GM20431 (cell line): Measurements from ENCODE around the gene LRRC47.
"Not testable (repeated sequence)": the region's sequence is repeated elsewhere in the genome, so short reads cannot be mapped to it uniquely, and the experiment has no call there.

Experiments used
- in situ Hi-C: fragments of 300-500 bp; cut with MseI, MboI; formaldehyde crosslinking; loops from one replicate; pipeline ENCODE4 v1.15.0; 2020; ENCODE audit warnings: low sequenced_read_pairs; ENCODE audit not compliant: unreplicated experiment

LRRC47 gene

GRCh38 chr1:3816331-3817137 is 20.2 kb upstream of the LRRC47 start:
- in situ Hi-C loops: no loop called here

DNA sequence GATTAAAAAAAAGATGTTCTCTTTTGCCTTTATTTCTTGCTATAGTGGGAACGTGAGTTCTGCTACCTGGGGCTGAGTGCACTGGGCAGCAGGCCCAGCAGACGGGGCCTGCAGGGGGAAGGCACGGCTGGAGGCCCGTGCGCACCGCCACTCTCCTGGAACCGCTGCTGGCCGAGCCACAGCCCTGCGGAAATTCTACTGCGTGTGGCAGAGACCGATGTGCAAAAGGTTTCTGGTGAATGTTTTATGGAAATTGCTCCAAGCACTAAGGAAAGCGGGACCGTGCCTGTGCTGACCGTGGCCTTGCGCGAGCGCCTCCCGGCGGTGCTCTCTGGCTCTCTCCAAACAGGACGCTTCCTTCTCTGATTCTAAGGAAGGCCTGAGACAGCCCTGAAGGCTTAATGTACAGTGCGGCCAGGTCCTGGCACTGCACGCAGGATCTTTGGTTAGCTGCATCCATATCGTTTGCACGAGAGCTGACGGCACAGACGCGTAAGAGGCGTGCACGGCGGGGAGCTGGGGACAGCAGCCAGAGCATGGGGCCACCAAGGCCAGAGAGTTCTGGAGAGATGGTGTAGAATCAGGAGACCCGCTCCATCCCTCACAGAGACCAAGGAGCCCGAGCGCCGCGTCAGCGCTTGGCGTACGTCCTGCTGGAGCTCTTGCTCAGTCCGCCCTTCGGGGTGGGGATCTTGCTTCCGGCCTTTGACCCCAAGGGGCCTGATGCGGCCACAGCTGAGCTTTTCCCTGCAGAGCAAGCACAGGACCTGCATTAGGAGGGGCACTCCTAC is 18.7 kb upstream of the LRRC47 start:
- in situ Hi-C loops: no loop called here

DNA sequence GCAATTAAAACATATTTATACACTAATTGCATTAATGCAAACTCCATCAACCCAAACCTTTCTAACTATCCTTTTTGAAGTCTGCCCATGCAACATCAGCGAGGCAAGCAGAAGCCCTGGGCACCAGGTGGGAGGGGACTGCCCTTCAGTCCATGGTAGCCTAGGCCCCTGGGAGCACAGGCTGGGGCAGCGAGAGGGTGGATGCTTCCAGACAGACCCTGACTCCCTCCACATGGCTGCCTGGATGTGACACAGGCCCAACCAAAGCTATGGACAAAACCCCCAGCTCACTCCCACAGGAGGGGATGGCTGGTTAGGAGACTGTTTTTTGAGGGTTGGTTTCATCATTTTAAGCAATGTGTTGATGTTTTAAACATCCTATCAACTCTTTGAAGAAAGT is 17.8 kb upstream of the LRRC47 start:
- in situ Hi-C loops: no loop called here

DNA sequence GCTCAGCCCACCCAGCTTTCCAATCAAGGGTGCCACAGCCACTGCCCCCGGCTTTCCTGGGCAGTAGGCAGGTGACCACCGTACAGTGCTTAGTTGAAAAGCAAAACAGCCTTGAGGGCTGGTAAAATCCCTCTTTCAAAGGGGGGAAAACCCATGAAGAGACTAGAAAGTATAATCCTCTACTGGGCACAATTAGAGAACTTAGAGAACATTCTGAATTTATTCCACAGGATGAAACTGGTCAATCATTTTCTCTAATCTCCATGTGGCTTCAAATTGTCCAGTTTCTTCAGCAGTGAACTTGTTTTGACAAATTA is 15.3 kb upstream of the LRRC47 start:
- in situ Hi-C loops: no loop called here

- in situ Hi-C loops: not testable (repeated sequence)
These were observed 14.0 kb upstream of the LRRC47 start for GRCh38 chr1:3810149-3810761.

DNA sequence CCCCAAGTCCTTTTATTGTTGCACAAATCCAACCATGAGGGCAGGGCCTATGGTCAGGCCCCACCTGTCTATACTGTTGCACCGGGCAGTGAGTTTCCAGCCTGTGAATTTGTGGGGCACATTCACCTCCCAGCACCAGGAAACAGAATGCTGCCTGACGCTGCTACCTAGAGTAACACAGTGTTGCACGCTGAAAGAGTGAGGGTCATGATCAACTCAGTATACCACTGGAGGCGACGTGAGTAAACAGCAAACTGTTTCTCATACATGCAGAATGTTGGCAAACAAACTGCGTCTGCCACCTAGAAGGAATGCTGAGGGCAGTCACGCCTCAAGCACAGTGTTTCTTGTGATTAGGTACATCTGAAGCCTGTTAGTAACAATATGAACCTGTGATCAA is 13.4 kb upstream of the LRRC47 start:
- in situ Hi-C loops: no loop called here

DNA sequence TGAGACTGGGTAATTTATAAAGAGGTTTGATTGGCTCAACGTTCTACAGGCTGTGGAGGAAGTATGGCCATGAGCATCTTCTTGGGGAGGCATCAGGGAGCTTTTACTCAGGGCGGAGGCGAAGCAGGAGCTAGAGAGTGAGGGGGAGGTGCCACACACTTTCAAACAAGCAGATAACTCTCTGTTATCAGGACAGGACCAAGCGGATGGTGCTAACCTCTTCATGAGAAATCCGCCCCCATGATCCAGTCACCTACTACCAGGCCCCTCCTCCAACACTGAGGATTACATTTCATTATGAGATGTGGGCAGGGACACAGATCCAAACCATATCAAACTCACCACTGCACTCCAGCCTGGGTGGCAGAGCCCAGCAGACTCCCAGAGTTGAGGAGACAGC is 11.5 kb upstream of the LRRC47 start:
- in situ Hi-C loops: no loop called here

DNA sequence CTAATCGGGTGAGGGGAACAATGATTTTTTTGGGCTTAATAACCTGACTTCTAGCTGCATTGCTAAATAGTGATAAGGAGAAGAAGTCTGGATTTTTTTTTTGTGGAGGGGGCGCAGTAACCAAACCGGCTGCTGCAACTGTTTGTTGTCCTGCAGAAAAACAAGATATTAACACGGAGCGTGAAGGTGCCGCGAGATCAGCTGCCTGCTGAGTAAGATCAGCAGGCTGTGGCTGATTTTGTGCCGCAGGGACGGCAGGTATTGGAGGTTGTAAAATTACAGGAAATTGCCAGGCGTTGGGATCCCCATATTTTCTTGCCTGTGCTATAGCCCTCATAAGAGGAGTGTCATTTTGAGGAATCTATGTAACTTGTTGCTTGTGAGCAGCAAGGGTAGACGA is 8.7 kb upstream of the LRRC47 start:
- in situ Hi-C loops: no loop called here

- in situ Hi-C loops: not testable (repeated sequence)
These were observed 8.3 kb upstream of the LRRC47 start for GRCh38 chr1:3804627-3804944.

DNA sequence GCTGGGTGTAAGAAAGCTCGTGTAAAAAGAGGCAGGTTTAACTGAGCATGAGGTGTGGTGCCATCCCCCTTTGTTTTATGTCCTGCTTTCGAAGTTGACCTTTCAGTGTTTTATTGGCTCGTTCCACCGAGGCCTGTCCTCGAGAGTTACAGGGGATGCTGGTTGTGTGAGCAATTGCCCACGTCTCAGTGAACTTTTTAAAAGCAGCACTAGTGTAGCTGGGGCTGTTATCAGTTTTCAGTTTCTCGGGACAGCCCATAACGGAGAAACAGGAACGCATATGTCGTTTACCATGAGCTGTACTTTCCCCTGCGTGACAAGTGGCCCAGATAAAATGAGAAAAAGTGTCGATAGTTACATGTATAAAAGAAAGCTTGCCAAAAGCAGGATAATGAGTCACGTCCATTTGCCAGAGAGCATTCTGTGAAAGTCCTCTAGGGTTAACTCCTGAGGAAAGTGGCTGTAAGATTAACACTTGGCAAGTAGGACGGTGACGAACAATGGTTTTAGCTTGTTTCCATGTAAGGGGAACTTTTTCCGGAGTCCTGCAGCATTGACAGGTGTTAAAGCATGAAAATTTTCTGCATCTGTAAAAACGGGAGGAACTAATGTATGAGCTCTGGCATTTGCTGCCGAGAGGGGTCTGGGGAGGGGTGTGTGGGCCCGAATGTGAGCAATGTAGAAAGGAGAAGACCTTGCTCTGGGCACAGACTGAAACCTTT is 7.8 kb upstream of the LRRC47 start:
- in situ Hi-C loops: no loop called here

GRCh38 chr1:3800795-3801194 is 4.5 kb upstream of the LRRC47 start:
- in situ Hi-C loops: not testable (repeated sequence)

- in situ Hi-C loops: no loop called here
These were observed 3.8 kb upstream of the LRRC47 start for GRCh38 chr1:3799976-3800685.

DNA sequence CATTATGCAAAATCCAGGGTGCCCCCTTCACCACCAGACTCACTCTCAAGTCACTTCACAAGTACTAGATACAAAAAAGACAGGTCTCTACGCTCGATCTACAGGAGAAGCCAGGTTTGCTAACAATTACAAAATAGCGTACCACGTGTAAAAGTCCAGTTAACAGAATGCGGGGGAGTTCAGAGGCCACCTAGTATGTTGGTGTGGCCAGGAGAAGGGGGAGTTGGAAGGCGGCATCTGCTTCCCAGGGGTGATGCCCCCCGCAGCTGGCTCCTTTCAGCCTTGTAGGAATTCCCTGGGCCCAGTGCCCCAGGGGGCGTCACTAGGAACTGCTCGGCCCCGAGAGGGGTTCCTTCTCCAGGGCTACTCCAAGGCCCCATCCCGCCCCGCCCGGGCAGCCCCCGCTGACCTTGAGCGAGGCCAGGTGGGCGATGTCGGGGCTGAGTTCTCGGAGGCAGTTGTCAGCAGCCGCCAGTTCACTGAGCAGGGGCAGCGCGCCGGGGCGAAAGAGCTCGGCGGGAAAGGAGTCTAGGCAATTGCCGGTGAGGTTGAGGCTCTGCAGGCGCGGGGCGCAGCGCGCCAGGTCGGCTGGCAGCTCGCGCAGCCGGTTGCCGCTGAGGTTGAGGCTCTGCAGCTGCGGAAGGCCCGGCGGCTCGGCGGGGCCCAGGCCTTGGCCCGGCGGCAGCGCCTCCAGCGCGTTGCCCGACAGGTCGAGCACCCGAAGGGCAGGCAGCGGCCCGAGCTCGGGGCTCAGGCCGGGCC is 664 bp downstream of the LRRC47 start:
- in situ Hi-C loops: no loop called here

- in situ Hi-C loops: no loop called here
These were observed 5.3 kb downstream of the LRRC47 start for GRCh38 chr1:3790952-3791351.

GRCh38 chr1:3790500-3790923 is 5.8 kb downstream of the LRRC47 start:
- in situ Hi-C loops: no loop called here

GRCh38 chr1:3789421-3790300 is 6.6 kb downstream of the LRRC47 start:
- in situ Hi-C loops: no loop called here

DNA sequence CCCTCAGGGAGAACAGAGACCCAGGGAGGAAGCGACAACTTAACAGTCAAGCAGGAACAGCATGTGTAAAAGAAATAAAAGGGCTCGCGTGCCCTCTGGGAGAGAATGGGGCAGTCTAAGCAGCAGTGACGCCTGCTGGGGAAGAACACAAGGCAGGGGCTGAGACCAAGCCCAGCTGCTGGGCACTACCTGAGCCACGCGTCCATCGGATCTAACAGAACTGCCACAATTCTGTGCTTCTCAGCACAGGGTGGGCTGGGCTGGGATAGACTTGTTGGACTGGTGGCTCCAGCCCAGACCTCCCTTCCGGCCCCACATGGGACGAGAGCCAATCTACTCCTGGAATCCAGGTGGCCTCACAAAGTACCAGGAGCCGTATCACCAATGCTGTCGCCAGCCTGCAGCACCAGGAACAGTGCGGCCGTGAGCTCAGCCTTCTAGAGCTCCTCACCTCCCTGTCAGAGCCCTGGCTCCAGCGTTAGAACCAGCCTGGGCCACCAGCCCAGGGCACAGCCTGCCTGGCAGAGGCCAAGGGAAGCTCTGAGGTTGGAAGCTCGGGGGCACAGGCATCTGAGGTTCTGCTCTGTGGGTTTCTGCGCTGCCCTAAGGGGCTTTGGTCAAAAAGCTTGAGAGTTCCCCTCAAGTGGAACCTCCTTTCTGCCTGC is 7.4 kb downstream of the LRRC47 start:
- in situ Hi-C loops: no loop called here
